H1 (cell line): Measurements from ENCODE around the gene INO80C. TPM values are rescaled to one million over a fixed set of nuclear protein-coding genes. Genes with fewer than 3 reads are reported as not detected.

Experiments used
- CTCF ChIA-PET: fragments of 300-600 bp; sonication (Branson Sonifier 250); formaldehyde crosslinking; loops from one replicate; lab custom pipeline; 2021; ENCODE audit not compliant: partially characterized antibody; lab: Charles Lee
- POLR2A ChIA-PET: fragments of 300-600 bp; sonication (Branson Sonifier 250); formaldehyde crosslinking; loops from one replicate; lab custom pipeline; 2021; ENCODE audit warnings: inconsistent platforms; ENCODE audit not compliant: partially characterized antibody; lab: Charles Lee
- DNase-seq, 2 experiments: peaks; one replicate each; pipeline versions ENCODE4 v3.0.0 to v3.0.0-alpha.2; 2010 to 2022; ENCODE audit warnings: low spot score in 2 of 2, low read depth in 1 of 2, mixed read lengths in 1 of 2
- FAIRE-seq: peaks from 2 replicates; lab custom pipeline; 2011; peaks lifted over from hg19 to GRCh38; lab: Jason Lieb, UNC
- H2AFZ ChIP-seq: 2 replicates; pipeline ENCODE4 v1.8.1; 2012; ENCODE audit warnings: low read length, inconsistent platforms
- H2AK5ac ChIP-seq: 2 replicates; pipeline ENCODE4 v1.6.1; 2013; ENCODE audit warnings: low read depth, low read length
- H2BK120ac ChIP-seq: replicated peaks from 2 replicates; pipeline ENCODE3; 2013; ENCODE audit warnings: low read depth, low read length, inconsistent platforms
- H2BK12ac ChIP-seq: 2 replicates; pipeline ENCODE4 v1.6.1; 2013; ENCODE audit warnings: low read depth, low read length
- H2BK15ac ChIP-seq: 2 replicates; pipeline ENCODE4 v1.6.1; 2013; ENCODE audit warnings: low read length
- H2BK20ac ChIP-seq: 2 replicates; pipeline ENCODE4 v1.6.1; 2013; ENCODE audit warnings: low read length
- H2BK5ac ChIP-seq: 2 replicates; pipeline ENCODE4 v1.6.1; 2013; ENCODE audit warnings: low read depth, low read length
- H3K14ac ChIP-seq: 2 replicates; pipeline ENCODE4 v1.6.1; 2013; ENCODE audit warnings: inconsistent platforms; ENCODE audit not compliant: insufficient read length
- H3K18ac ChIP-seq: 2 replicates; pipeline ENCODE4 v1.6.1; 2013; ENCODE audit warnings: low read length; ENCODE audit errors: extremely low read depth
- H3K23ac ChIP-seq: 2 replicates; pipeline ENCODE4 v1.6.1; 2013; ENCODE audit warnings: inconsistent platforms; ENCODE audit not compliant: insufficient read length
- H3K23me2 ChIP-seq: 2 replicates; pipeline ENCODE4 v1.6.1; 2013; ENCODE audit warnings: low read depth, low read length
- H3K27ac ChIP-seq: 2 replicates; pipeline ENCODE4 v1.6.1; 2011; ENCODE audit warnings: low read depth, low read length, inconsistent platforms
- H3K27me3 ChIP-seq, 4 experiments: replicated peaks in 1 of 4; 1 replicate in 1 of 4; 2 replicates in 3 of 4; pipeline versions ENCODE4 v1.6.1 to v1.8.1; 2011 to 2013; ENCODE audit warnings: low read length in 3 of 4, mild to moderate bottlenecking in 3 of 4, inconsistent platforms in 2 of 4, mixed read lengths in 2 of 4, moderate library complexity in 1 of 4; ENCODE audit not compliant: control insufficient read depth in 3 of 4, insufficient read depth in 3 of 4; ENCODE audit errors: extremely low read depth in 1 of 4
- H3K36me3 ChIP-seq, 4 experiments: 2 replicates each; pipeline versions ENCODE4 v1.6.1 to v1.8.1; 2011 to 2013; ENCODE audit warnings: mild to moderate bottlenecking in 4 of 4, low read length in 3 of 4, moderate library complexity in 2 of 4, control low read depth in 1 of 4, inconsistent platforms in 1 of 4; ENCODE audit not compliant: insufficient read depth in 4 of 4, control insufficient read depth in 2 of 4
- H3K4ac ChIP-seq: replicated peaks from 2 replicates; pipeline ENCODE3; 2013; ENCODE audit warnings: low read length, low read depth, mixed read lengths, inconsistent platforms; ENCODE audit not compliant: insufficient read length
- H3K4me1 ChIP-seq, 4 experiments: replicated peaks in 1 of 4; 1 replicate in 1 of 4; 2 replicates in 3 of 4; pipeline versions ENCODE4 v1.6.1 to v1.8.1; 2011 to 2013; ENCODE audit warnings: low read length in 3 of 4, inconsistent platforms in 2 of 4, mixed read lengths in 1 of 4; ENCODE audit not compliant: insufficient read depth in 4 of 4, control insufficient read depth in 3 of 4
- H3K4me2 ChIP-seq, 2 experiments: 2 replicates each; pipeline versions ENCODE4 v1.6.1 to v1.8.1; 2011 to 2013; ENCODE audit warnings: low read depth in 2 of 2, low read length in 2 of 2, control low read depth in 1 of 2, inconsistent platforms in 1 of 2, mild to moderate bottlenecking in 1 of 2; ENCODE audit not compliant: insufficient read depth in 1 of 2
- H3K4me3 ChIP-seq, 4 experiments: fragments of 200-600, 300-600 bp in 1 of 4; sonication (generic), shearing (Covaris generic), sonication (Bioruptor Twin) in 1 of 4; 2 replicates each; pipeline versions ENCODE4 v1.5.1 to v1.8.1; 2011 to 2016; ENCODE audit warnings: low read length in 4 of 4, low read depth in 3 of 4, control low read depth in 2 of 4, inconsistent platforms in 2 of 4, mild to moderate bottlenecking in 2 of 4, mixed read lengths in 1 of 4, moderate library complexity in 1 of 4; ENCODE audit not compliant: insufficient read depth in 2 of 4; ENCODE audit errors: extremely low read depth in 1 of 4
- H3K56ac ChIP-seq: replicated peaks from 2 replicates; pipeline ENCODE3; 2013; ENCODE audit warnings: low read depth, mild to moderate bottlenecking, mixed read lengths, low read length, inconsistent platforms; ENCODE audit not compliant: insufficient read length
- H3K79me1 ChIP-seq: 2 replicates; pipeline ENCODE4 v1.6.1; 2013; ENCODE audit warnings: low read depth, low read length, control low read depth
- H3K79me2 ChIP-seq, 2 experiments: 2 replicates each; pipeline versions ENCODE4 v1.6.1 to v1.8.1; 2012 to 2013; ENCODE audit warnings: low read length in 2 of 2, mild to moderate bottlenecking in 2 of 2, inconsistent platforms in 1 of 2; ENCODE audit not compliant: insufficient read depth in 2 of 2, control insufficient read depth in 1 of 2
- H3K9ac ChIP-seq, 4 experiments: replicated peaks in 1 of 4; 1 replicate in 1 of 4; 2 replicates in 3 of 4; pipeline versions ENCODE4 v1.6.1 to v1.8.1; 2011 to 2013; ENCODE audit warnings: low read depth in 3 of 4, low read length in 3 of 4, control low read depth in 2 of 4, mild to moderate bottlenecking in 2 of 4, moderate library complexity in 2 of 4, inconsistent platforms in 1 of 4; ENCODE audit errors: extremely low read depth in 1 of 4
- H3K9me3 ChIP-seq, 2 experiments: 2 replicates each; pipeline versions ENCODE4 v1.6.1 to v1.8.1; 2012 to 2013; ENCODE audit warnings: mild to moderate bottlenecking in 2 of 2, moderate library complexity in 2 of 2, control low read depth in 1 of 2, inconsistent platforms in 1 of 2, low read depth in 1 of 2, low read length in 1 of 2, mixed read lengths in 1 of 2; ENCODE audit not compliant: insufficient read depth in 2 of 2
- H4K20me1 ChIP-seq, 2 experiments: replicated peaks in 1 of 2; 2 replicates each; pipeline versions ENCODE3 to v1.8.1; 2011 to 2013; ENCODE audit warnings: inconsistent platforms in 2 of 2, low read length in 2 of 2, mild to moderate bottlenecking in 1 of 2; ENCODE audit not compliant: insufficient read depth in 2 of 2, control insufficient read depth in 1 of 2
- H4K5ac ChIP-seq: 2 replicates; pipeline ENCODE4 v1.6.1; 2013; ENCODE audit warnings: low read length, low read depth, mixed read lengths, inconsistent platforms; ENCODE audit not compliant: insufficient read length
- H4K8ac ChIP-seq: 2 replicates; pipeline ENCODE4 v1.8.0; 2013; ENCODE audit warnings: mild to moderate bottlenecking, moderate library complexity, low read length, inconsistent platforms; ENCODE audit not compliant: insufficient read depth; ENCODE audit errors: extremely low read depth
- H4K91ac ChIP-seq: replicated peaks from 2 replicates; pipeline ENCODE3; 2013; ENCODE audit warnings: low read length, mixed read lengths, inconsistent platforms; ENCODE audit not compliant: insufficient read length
- JUN ChIP-seq: IDR thresholded peaks from 2 replicates; pipeline ENCODE4 v1.6.1; 2011; ENCODE audit warnings: low read depth, mild to moderate bottlenecking, improper control_type of control experiment, low read length
- ZNF274 ChIP-seq: IDR thresholded peaks from 2 replicates; pipeline ENCODE4 v1.7.0; 2012; ENCODE audit warnings: low read length, borderline replicate concordance; ENCODE audit errors: extremely low read depth
- WGBS, 2 experiments: shearing (Covaris generic) in 1 of 2; methylation state at CpG; one replicate each; pipeline versions ENCODE4 v1.1.6 to v1.1.7; 2013 to 2015; ENCODE audit warnings: low lambda C conversion rate in 2 of 2, mixed read lengths in 2 of 2, inconsistent platforms in 1 of 2, low coverage in 1 of 2, missing lambda C conversion rate in 1 of 2; ENCODE audit not compliant: insufficient replicate concordance in 2 of 2, insufficient coverage in 1 of 2, insufficient read length in 1 of 2; ENCODE audit errors: extremely low coverage in 1 of 2, missing lambda C conversion rate in 1 of 2; 5-methylcytosine and 5-hydroxymethylcytosine counted together
- polyA plus RNA-seq, 7 experiments: library from polyadenylated mRNA; depleted of rRNA in 3 of 7; stranded (reverse) in 5 of 7; unstranded in 2 of 7; fragments of >200 nt in 5 of 7; fragments of 200-250 nt in 2 of 7; gene quantifications; 1 replicate in 5 of 7; 2 replicates in 1 of 7; 4 replicates in 1 of 7; pipeline versions ENCODE4 v1.2.1 to v1.2.3, GENCODE V29; 2011 to 2013; ENCODE audit warnings: missing spikeins in 2 of 7, mixed read lengths in 2 of 7
- total RNA-seq: library from RNA; stranded (reverse); fragmentation: NEBNext Ultra II Directional; extraction: Animal tissue kit (Norgen Biotek cat#: 25700); gene quantifications from 2 replicates; pipeline ENCODE4 v1.2.1, GENCODE V29; 2021

INO80C gene
- total and polyA plus RNA-seq, 2 of the 8 experiments (the other 6 are each of a cell fraction or from before 2014, with no cell fraction given): 30.1 to 48.9 TPM

DNA sequence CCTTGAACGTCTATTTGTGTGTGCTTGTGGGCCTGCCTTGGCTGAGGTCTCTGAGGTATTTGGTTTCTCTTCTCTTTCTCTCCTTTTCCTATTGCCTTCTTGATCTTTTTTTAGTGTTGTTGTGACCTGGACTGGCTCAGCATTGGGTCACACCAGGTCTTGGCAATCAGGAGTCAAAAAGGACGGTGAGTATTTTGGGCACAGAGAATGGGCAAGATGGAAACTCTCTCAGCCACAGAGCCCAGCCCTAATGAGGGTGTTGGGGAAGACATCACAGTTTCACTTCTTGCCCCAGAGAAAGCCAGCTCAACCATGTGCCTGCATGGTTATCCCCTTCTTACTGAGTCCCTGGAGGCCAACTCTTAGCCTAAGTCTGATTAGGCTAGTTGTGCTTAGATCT lies 13.7 kb upstream of the INO80C start:
- H3K14ac ChIP-seq: no peak overlapping the region
- H3K27ac ChIP-seq: no peak overlapping the region
- ChIA-PET CTCF (interaction anchor here (0.7 to 2.6 kb wide), 11 partner anchors 10 to 103 kb away, joined by 3 to 15 read pairs (median 4); no protein-coding TSS in a partner anchor), POLR2A (interaction anchor here (1.1 kb wide), 1 partner anchor 12 kb away, joined by 3 read pairs; no protein-coding TSS in a partner anchor)
- H3K36me3 ChIP-seq: no peaks in the 10 kb centered on the region
- H3K79me2 ChIP-seq: no peaks in the 10 kb centered on the region
- WGBS, 2 experiments: 85% methylated on average over 2 of the region's 2 CpGs; no CpG with 5 or more reads in 1 of the 2 experiments
- no peak overlapping the region for H3K23ac ChIP-seq
- no peak overlapping the region for H4K5ac ChIP-seq
- H3K23me2 ChIP-seq: no peaks in the 10 kb centered on the region
- H2BK15ac ChIP-seq: peak overlapping the region; percentile 47; the same call in 1 of the 2 replicates
- no peak overlapping the region for H3K9ac ChIP-seq
- H4K8ac ChIP-seq: no peak overlapping the region
- H2BK12ac ChIP-seq: no peak overlapping the region
- no peak overlapping the region for H2BK20ac ChIP-seq
- H3K27me3 ChIP-seq: no peaks in the 10 kb centered on the region
- H3K4me1 ChIP-seq: peaks cover 0 to 8% (median 6%) of the 10 kb centered on the region in 4 experiments; a peak in 5 of 7 replicates
- H2AFZ ChIP-seq: no peak overlapping the region
- no peak overlapping the region for H3K18ac ChIP-seq
- FAIRE-seq: no peak
- no peak overlapping the region for H3K4me2 ChIP-seq
- no peak overlapping the region for H4K91ac ChIP-seq
- no peak overlapping the region for H3K4me3 ChIP-seq
- H2BK120ac ChIP-seq: no peak overlapping the region
- DNase-seq: peak in 1 of 2 experiments; percentile 29
- no peak overlapping the region for H2BK5ac ChIP-seq
- H3K79me1 ChIP-seq: no peaks in the 10 kb centered on the region
- no peaks in the 10 kb centered on the region for H4K20me1 ChIP-seq
- H3K56ac ChIP-seq: no peak overlapping the region
- H3K9me3 ChIP-seq: no peaks in the 10 kb centered on the region
- H2AK5ac ChIP-seq: 0 out of 2 replicates have a peak overlapping the region, but pooled peaks have one; percentile 43
- no peak overlapping the region for H3K4ac ChIP-seq
- TF ChIP-seq ZNF274 (no peak), JUN (no peak)
